Measurements from ENCODE around the gene EYA4.
"Not testable (repeated sequence)": the region's sequence is repeated elsewhere in the genome, so short reads cannot be mapped to it uniquely, and the experiment has no call there.

EYA4 gene

DNA sequence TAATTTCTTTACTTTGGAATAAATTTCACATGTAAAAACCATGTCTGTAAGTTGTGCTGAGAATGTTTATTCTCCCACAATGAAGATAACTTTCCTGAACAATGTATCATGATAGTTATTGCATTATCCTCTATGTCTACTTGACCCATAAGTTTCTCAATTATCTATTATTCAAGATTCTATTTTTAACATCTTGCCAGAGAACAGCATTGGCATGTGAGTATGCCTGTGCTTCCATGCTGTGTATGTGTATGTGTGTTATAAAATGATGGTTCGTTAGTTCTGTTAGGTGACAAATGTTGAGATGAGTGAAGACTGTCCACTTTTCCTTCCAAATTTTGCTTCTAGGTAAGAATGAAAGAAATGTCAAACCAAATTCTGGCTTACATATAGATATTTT, 111.9 kb downstream of the EYA4 start:
- no peak for DNase-seq

DNA sequence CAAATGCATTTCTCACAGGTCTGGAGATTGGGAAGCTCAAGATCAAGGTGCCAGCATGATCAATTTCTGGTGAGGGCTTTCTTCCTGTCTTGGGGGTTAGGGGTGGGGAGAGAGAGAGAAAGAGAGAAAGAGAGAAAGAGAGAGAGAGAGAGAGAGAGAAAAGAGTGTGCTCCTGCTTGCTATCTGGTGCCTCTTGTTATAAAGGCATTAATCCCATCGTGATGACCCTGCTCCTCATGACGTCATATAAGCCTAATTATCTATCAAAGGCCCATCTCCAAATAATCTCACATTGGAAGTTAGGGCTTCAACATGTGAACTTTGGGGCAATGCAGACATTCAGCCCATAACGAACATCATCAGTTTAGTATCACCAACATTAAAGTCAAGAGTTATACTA, 114.8 kb downstream of the EYA4 start:
- no peak for DNase-seq

- DNase-seq = no peak
These were observed 117.5 kb downstream of the EYA4 start for GRCh38 chr6:133358574-133359150.

DNA sequence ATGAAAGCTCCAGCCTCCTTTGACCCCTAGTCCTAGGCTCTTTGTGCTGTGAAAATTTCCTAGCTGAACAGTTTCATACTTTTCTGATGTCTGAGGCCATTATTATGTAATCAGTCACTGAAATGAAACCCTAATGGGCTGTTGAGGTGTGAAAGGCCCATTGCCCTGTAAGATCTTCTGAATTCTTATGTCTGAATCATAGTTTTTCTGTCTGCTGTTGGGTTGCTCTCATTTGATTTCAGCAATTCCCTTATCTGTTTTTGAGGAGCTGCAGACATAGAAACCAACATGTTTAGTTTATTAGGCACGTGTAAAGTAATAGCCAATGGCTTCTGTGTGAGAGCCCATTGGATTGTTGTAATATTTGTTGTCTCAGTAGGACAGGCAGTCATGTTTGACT, 118.1 kb downstream of the EYA4 start:
- DNase-seq = no peak

DNA sequence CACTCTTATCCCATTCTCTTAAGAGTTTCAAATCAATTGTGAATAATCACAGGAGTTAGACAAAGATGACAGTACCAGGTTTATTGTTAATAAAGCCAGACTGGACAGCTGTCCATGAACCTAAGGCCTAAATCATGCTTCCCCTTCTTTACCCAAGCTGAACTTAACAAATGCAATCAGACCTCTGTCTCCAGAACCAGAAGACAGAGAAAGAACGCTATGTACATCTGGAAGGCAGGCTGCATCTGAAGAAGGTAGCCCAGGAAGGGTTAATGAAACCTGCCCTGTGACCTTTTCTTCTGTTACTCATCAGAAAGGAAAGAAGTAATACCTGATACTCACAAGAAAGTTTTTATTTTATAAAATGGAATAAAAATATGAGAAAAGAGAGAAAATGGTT, 118.6 kb downstream of the EYA4 start:
- DNase-seq = no peak

- no peak for DNase-seq
These were observed 119.0 kb downstream of the EYA4 start for GRCh38 chr6:133360194-133360593.

DNA sequence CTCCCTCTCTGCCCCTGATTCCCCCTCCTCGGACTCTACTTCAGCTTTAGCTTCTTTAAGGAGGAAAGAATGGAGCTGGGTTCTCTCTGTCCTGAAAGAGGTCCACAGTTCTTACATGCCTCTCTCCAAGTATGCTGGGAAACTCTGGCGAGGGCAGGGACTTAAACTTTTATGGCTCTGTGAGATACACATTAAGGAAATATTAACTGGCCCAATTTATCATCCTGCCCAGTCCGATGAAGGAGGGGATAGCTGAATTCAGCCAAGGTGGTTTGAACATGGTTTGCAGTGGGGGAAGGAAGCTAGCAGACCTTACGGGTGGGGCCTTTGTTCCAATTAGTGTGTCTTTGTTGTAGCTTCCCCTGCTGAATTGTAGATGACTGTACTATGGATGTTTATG, 121.7 kb downstream of the EYA4 start:
- no peak for DNase-seq

GRCh38 chr6:133368664-133369063, 127.5 kb downstream of the EYA4 start:
- DNase-seq = no peak

DNA sequence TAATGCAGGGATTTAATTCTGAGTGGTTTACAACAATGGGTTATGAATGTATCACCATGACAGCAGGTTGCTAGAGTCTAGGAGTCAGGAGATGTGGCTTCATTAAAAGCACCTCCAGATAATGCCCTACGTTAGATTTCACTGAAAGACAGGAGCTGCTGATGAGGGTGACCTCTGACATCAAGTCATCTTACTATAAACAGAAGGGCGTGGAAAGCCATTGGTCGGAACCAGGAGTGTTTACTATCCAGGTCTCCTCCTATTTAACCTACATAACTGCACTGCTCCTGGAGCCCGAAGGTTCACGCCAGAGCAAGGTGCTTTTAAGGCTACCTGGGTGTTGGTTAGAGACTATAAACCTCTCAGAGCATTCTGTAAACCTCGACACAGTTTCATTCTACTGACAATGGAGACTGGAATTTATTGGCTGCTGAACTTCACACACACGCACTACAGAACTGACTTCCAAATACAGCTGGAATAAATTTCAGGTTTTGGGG, 128.7 kb downstream of the EYA4 start:
- DNase-seq = no peak

DNA sequence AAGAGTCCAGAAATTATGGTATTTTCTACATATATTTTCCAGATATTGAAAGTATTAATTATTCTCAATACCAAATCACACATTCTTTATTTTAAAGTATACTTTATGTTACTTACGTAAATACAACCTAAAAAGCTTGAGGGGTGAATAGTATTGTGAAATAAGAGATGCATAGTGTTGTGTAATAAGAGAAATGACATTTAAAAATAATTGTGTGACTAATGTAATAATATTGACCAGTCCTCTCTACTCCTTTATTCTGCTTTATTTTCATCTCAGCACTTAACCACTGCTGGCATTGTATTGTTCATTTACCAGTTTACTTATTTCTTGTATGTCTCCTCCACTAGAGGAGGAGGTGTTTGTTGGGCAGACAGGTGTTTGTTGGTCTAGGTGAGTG, 135.6 kb downstream of the EYA4 start:
- DNase-seq = no peak

GRCh38 chr6:133377219-133377618, 136.1 kb downstream of the EYA4 start:
- no peak for DNase-seq

DNA sequence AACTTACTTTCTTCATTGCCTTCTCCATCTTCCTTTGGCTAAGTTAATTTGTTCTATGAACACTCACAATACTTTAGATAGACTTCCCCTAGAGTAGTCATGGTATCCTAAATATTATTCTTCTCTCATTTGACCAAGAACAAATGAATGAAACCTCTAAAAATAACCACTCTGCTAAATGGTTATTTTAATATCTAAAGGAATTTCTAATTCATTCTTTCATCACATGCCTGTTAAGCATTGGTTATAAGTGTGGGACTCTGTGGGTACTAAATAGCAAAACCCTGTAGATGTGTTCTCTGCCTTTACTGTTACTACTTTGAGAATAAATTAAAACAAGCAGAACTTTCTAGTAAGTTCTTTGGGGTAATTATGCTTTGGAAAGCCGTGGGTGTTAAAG, 138.9 kb downstream of the EYA4 start:
- DNase-seq = no peak

DNA sequence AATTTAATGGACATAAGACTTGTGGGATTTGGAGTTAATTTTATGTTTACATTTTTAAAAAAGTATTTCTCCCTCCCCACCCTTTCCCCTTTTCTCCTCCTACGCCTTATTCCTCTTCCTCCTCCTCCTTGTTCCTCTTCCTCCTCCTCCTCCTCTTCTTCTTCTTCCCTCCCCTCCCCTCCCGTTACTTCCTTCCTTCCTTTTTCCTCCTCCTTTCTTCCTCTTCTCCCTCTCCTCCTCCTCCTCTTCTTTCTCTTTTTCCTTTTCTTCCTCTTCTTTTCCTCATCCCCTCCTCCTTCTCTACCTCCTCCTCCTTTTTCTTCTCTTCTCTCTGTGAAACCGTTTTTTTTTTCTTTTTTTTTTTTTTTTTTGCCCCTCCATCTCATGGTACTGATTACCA, 139.6 kb downstream of the EYA4 start:
- DNase-seq = no peak

GRCh38 chr6:133388731-133389130, 147.6 kb downstream of the EYA4 start:
- no peak for DNase-seq

DNA sequence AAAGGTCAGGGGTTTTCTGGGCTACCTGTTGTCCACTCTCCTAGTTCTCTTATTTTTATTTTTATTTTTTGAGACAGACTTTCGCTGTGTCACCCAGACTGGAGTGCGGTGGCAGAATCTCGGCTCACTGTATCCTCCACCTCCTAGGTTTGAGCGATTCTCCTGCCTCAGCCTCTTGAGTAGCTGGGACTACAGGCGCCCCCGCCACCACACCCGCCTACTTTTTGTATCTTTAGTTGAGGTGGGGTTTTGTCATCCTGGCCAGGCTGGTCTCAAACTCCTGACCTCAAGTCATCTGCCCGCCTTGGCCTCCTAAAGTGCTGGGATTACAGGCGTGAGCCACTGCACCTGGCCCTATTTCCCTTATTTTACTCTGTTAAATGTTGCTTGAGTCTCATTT, 149.0 kb downstream of the EYA4 start:
- DNase-seq = no peak

DNA sequence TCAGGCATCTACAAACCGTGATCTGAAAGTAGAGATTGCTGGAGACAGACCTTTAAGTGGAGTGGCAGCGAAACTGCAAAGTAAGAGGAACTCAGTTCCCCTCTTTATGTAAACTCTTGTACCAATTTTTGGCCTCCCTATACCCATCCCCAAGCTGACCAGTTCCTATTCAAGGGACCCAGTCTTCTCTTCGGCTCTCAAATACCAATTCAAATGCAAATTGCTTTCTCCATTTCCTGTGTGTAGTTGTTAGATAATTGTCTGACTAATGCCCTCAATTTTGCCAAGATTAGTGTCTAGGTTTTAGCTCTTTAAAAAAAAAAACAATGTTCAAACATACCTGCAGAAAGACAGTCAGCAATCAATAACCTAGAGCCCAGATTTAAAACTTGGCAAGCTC, 150.9 kb downstream of the EYA4 start:
- no peak for DNase-seq

DNA sequence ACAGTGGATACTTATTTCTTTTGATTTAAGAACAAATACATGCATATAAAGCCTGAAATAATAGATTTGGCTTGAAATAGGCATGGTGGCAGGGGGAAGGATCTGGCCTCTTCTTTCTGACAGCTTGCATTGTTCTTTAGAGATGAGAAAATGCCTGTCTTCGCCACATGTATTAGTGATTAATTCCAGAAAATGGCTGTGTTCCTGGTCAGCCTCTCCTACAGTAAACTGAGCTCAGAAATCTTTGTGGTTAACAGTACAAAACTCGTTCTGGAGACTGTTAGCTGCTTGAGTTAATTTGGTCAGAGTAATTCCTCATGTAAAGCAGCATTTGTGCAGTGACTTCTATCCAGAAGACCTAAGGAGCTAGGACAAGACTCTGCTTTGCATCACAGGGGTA, 151.5 kb downstream of the EYA4 start:
- DNase-seq = no peak

GRCh38 chr6:133393891-133394290, 152.7 kb downstream of the EYA4 start:
- no peak for DNase-seq

- no peak for DNase-seq
These were observed 153.5 kb downstream of the EYA4 start for GRCh38 chr6:133394630-133395029.

DNA sequence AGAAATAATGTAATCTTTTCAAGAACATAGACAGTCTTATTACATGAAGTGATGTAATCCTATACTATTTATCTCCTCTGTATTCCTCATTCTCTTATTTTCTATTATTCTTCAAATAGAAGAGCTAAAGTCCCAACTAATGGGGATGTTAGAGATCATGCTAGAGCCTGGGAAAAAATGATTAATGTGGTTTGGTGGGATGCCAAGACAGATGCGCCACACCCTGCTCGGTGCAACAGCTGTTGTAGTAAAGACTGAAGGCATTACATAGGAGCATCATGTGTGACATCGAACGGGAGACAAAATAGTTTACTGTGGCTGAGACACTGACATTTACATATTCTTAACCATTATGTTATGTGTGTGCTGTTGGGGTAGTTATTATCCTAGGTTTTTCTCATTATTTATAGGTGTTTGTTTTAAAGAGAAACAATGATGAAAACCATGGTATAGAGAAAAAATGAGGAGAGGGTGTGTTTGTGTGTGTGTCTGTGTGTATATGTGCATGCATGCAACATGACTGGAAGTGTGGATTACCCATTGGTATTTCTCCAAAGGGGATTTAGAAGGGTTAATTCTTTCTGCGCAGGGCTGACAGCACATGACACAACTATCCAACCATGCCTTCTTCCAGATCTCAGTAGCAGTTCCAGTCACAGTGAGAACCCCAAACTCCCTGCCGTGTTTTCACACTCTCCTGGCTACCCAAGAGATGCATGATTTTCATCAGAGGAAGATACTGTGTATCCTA, 155.3 kb downstream of the EYA4 start:
- DNase-seq = no peak

GRCh38 chr6:133396984-133397348, 155.8 kb downstream of the EYA4 start:
- DNase-seq = no peak

GRCh38 chr6:133397601-133398000, 156.4 kb downstream of the EYA4 start:
- not testable (repeated sequence) for DNase-seq

DNA sequence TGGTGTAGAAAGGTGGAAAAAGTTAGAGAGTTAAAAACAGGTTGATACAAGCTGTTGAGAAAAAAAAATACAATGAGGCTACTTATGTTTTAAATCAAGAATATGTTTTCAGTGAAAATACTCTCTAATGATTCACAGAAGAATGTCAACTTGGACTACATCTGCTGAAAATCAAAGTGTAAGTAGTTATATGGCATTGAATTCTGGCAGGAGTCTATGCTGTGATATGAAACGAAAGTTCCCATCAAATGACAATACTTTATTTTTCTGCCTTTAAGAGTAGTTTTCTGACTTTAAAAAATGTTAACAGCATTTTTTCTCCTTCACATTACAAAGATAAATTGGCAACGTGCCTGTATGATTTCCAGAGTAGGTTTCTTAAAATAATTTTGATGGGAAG, 158.3 kb downstream of the EYA4 start:
- no peak for DNase-seq

DNA sequence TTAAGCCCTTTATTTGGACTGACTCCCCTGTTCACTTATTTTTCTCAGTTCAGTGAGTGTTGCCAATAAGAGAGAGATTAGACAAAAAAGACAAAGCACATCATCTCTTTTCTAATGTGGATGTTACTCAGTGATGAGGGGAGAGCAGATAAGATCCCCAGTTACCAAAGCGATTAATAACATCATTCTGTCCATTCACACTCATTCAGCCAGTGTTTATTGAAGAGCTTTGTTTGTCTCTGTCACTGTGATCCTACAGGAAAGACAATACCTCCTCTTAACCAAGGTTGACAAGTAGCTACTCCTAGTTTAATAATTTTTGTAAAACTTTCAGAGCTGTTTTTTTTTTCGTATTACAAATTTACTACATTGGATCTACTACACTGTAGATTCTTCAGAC, 163.0 kb downstream of the EYA4 start:
- DNase-seq = no peak

- DNase-seq = no peak
These were observed 163.6 kb downstream of the EYA4 start for GRCh38 chr6:133404728-133405127.

Data from DMS79 (cell line).